ENCODE data around the gene FLAD1.

The FLAD1 gene

GRCh38 chr1:154982897-154983648, at the start of gene FLAD1:
Gene FLAD1, plus strand, starts transcription at chr1:154983344. Its CDS starts 351 bp downstream, at chr1:154983695.
- no peak for TF ChIP-seq CTCF (IDR thresholded peaks at IDR 0.05; ENCODE audit: low read depth, low read length)
- peak within 1 kb of the TSS; percentile 73 to 81 for H3K4me3 ChIP-seq (replicated peaks in 1 of 2; ENCODE audit: low read depth in 2 of 2, low read length in 2 of 2)
- peak; percentile 100 for DNase-seq (ENCODE audit: low read depth in 2 of 2)

- TF ChIP-seq CTCF (IDR thresholded peaks at IDR 0.05; ENCODE audit: low read depth, low read length), result no peak
- no peak for DNase-seq (ENCODE audit: low read depth in 2 of 2)
- no peak overlapping the region for H3K4me3 ChIP-seq (replicated peaks in 1 of 2; ENCODE audit: low read depth in 2 of 2, low read length in 2 of 2)
These were observed 48.7 kb upstream of the FLAD1 start for GRCh38 chr1:154934358-154934948.

DNA sequence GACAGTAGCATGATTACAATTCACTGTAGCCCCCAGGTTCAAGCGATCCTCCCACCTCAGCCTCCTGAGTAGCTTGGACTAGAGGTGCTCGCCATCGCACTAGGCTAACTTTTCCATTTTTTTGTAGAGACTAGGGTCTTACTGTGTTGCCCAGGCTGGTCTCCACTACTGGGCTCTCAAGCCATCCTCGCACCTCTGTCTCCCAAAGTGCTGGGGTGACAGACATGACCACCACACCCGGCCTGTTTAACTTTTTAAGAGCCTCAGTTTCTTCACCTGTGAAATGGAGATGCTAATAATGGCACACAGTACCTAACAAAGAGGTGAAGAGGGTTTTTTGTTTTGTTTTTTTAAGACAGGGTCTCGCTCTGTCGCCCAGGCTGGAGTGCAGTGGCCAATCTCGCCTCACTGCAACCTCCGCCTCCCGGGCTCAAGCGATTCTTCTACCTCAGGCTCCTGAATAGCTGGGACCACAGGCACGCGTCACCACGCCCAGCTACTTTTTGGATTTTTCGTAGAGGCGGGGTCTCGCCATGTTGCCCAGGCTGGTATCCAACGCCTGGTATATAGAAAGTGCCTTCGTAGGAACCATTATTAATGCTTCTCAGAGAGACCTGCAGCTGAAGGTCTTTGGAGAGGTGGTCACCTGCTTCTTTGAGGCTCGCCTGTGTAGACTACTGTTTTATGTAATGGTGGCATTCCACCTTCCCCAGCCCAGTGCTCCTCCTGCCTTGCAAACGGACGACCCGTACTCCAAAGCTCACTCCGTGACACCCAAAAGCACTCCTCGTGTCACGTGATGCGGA, 47.2 kb upstream of the FLAD1 start:
- no peak for TF ChIP-seq CTCF (IDR thresholded peaks at IDR 0.05; ENCODE audit: low read depth, low read length)
- peak overlapping the region; percentile 75 to 91 for H3K4me3 ChIP-seq (replicated peaks in 1 of 2; ENCODE audit: low read depth in 2 of 2, low read length in 2 of 2)
- DNase-seq (ENCODE audit: low read depth in 2 of 2), result no peak

- DNase-seq (ENCODE audit: low read depth in 2 of 2), result peak; percentile 98
- TF ChIP-seq CTCF (IDR thresholded peaks at IDR 0.05; ENCODE audit: low read depth, low read length), result no peak
- H3K4me3 ChIP-seq (replicated peaks in 1 of 2; ENCODE audit: low read depth in 2 of 2, low read length in 2 of 2), result peak within 1 kb of the TSS; percentile 75 to 91
These were observed 46.5 kb upstream of the FLAD1 start, which contains the start of gene PMVK for GRCh38 chr1:154936555-154937084. Gene PMVK, minus strand, starts transcription at chr1:154936719. Its CDS starts 34 bp downstream, at chr1:154936685.

- peak overlapping the region; percentile 75 to 91 for H3K4me3 ChIP-seq (replicated peaks in 1 of 2; ENCODE audit: low read depth in 2 of 2, low read length in 2 of 2)
- peak; percentile 97 to 98 for DNase-seq (ENCODE audit: low read depth in 2 of 2)
- TF ChIP-seq CTCF (IDR thresholded peaks at IDR 0.05; ENCODE audit: low read depth, low read length), result peak; percentile 28
These were observed 45.8 kb upstream of the FLAD1 start for GRCh38 chr1:154937085-154937987.

DNA sequence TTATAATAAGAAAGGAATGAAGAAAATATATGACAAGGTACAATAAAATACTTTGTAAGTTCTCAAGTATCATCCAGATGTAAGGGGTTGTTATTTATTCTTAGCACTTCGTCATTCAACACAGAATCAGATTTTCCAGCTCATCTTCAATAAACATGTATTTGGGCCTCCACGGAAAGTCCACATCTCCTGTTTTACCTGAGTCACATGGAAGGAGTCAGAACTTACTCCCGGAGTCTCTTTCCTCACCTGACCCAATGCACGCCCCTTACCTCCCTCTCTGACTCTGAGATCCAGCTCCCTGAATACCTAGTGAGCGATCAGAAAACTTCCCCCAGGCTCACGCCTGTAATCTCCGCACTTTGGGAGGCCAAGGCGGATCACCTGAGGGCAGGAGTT, 45.2 kb upstream of the FLAD1 start:
- no peak for DNase-seq (ENCODE audit: low read depth in 2 of 2)
- no peak for TF ChIP-seq CTCF (IDR thresholded peaks at IDR 0.05; ENCODE audit: low read depth, low read length)
- H3K4me3 ChIP-seq (replicated peaks in 1 of 2; ENCODE audit: low read depth in 2 of 2, low read length in 2 of 2), result peak overlapping the region; percentile 75 to 91

Measured in cardiac fibroblast (primary cell).